CD1c-positive myeloid dendritic cell (primary cell): ENCODE data around the gene LZTS2.

Source experiments
- DNase-seq: peaks from one replicate; pipeline ENCODE4 v3.0.0-alpha.2; 2016; ENCODE audit errors: extremely low spot score

Gene LZTS2

DNA sequence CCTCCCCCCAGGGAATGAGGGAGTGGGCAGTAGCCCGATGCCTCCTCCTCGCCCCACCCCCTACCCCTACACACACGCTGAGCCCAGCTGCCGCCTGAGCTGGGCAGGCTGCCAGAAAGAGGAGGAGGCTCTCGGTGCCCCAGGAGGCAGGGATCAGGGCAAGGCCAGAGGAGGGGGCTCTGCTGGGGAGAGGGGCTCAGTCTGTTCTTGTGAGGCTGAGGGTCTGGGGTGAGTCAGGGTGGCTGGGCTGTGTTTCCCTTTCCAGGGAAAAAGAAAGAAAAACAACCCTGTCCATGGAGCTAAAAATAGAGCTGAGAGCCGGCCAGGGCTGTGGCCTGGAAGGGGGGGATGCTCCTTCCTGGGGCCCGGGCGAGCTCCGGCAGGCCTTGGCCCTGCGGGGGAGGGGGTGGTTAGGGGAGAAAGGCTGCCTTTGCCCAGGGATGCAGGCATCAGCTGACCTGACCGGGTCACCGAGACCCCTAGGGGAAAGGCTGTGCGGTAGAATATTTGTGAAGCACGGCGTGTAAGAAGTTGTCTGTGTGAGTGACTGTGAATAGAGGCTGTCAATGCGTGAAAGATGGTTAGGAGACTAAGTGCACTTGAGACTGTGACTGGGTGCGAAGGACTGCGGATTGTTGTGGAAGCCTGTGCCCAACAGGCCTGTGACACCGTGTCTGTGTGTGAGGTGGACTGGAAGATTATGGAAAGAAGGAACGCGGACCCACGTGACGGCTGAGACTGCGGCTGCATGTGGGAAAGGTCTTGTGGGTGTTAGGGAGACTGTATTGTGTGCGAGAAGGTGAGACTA, 1.2 kb upstream of the LZTS2 start:
- peak; percentile 64 for DNase-seq

DNA sequence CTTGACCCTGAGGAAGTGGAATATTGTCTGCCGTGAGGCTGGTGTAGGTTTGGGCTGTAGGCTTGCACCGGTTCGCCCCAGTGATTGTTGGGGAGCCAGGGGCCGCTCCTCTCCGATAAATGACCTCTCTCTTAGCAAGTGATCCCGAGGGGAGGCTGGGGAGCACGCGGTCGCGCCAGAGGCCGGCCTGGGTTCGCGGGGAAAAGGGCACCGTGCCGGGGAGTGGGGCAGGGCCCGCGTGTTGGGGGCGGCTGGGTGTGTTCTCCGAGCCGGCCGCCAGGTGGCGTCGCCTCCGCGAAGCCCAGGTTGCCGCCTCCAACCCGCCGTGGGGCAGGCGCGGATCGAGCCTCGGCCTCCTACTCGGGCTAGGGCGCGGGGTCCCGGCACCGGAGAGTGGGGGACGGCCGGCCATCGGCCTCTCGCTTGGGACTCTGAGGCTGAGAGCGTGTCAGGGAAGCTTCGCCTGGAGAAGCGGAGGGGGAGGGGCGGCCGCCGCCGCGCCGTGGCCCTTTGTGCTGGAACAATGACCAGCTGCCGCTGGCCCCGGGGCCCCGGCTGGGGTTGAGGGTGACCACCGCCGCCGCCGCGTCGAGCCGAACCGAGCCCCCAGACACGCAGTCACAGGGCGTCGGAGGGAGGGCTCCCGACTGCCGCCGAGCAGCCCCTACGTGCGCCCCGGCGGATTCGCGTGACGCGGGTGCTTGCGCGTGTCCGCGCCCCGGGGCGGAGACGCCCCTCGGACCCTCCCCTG, 442 bp upstream of the LZTS2 start:
- DNase-seq: peak; percentile 84

DNA sequence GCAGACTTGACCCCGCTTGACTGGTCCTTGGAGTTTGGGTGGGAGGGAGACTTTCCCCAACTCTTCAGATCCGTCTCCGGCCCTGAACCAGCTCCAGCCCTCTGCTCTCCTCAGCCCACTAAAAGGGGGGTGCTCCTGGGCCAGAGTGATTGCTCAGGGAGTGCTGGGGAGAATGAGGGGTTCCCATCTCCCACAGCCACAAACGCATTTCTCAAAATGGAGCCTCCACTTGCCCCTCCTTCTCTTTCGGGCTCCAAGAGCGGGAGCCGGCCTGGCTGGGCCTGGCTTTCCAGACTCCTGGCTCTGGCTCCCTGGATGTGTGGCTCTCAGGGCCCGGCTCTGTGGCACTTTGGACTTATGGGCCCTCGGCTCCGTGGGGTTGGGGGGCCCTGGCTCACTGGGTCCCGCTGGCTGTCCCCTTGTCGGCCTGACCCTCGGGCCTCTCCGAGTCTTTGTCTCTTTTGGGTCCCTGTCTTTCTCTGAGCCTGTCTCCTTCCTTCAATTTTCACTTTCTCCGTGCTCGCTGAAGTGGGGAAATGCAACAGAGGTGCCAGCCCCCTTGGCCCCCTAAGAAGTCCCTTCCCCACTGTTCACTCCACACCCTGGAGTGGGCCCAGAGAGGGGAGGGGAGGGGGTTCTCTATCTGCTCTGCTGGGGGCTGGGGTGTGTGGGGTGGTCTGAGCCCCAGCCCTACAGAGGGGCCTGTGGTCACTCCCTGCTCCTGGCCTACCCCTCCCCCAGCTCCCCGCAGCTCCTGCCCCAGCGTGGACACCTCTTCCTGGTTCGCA, 713 bp downstream of the LZTS2 start:
- DNase-seq: no peak

DNA sequence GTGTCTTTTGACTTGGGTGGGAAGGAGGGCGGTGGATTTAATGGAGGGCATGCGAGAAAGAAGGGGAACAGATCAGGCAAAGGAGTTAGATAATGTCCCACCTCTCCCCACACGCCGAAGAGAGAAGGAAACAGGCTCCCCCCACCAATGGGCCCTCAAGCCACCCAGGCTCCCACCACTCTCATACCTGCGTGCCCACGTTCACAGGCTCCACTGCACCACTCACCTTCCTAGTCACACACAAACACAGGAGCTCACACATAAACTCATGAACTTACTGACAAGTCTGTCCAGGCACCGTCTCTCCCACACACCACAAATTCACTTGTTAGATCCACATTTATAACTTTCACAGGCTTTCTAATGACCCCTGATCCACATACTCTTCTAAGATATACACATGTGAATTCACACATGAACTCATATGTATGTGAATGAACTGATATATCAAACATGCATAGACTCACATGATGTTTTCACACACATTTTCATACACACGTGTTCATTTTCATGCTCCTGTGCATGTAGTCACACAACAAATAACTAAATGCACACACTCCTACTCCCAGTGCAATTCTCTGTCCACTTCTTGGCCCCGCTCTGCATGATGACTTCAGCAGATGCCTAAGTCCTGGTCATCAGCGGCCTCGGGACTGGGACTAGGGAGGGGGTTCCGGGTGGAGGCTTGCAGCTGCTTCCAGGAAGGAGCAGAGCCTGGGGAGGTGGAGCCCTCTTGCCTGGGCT, 1.5 kb downstream of the LZTS2 start:
- peak; percentile 25 for DNase-seq

DNA sequence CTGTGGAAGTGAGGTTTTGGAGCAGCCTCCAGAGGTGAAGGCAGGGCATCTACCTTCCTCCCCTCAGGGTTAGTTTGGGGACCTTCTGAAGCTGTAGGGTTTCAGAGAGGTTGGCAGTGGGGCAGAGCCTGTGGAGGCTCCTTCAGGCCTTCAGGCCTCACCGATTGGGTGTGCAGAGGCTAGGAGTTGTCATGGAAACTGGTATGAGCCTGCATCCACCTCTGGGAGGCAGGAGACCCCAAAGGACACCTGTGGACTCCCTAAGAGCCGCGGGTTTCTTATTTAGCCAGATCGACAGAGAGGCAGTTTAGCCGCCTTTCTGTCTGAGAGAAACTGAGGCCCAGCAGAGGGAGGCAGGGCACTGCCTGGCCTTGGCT, 2.0 kb downstream of the LZTS2 start:
- DNase-seq: no peak

DNA sequence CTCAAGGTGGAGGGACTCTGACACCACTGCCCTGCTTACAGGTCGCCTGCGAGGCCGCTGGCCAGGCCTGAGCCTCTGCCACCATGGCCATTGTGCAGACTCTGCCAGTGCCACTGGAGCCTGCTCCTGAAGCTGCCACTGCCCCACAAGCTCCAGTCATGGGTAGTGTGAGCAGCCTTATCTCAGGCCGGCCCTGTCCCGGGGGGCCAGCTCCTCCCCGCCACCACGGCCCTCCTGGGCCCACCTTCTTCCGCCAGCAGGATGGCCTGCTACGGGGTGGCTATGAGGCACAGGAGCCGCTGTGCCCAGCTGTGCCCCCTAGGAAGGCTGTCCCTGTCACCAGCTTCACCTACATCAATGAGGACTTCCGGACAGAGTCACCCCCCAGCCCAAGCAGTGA, 2.8 kb downstream of the LZTS2 start:
- DNase-seq: no peak

DNA sequence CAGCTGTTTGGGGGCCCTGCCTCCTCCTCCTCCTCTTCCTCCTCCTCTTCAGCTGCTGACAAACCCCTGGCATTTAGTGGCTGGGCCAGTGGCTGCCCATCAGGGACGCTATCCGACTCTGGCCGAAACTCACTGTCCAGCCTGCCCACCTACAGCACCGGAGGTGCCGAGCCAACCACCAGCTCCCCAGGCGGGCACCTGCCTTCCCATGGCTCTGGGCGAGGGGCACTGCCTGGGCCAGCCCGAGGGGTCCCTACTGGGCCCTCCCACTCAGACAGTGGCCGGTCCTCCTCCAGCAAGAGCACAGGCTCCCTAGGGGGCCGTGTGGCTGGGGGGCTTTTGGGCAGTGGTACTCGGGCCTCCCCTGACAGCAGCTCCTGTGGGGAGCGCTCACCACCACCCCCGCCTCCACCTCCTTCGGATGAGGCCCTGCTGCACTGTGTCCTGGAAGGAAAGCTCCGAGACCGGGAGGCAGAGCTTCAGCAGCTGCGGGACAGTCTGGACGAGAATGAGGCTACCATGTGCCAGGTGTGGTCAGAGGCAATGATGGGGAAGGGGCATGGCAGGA, 4.1 kb downstream of the LZTS2 start:
- no peak for DNase-seq

DNA sequence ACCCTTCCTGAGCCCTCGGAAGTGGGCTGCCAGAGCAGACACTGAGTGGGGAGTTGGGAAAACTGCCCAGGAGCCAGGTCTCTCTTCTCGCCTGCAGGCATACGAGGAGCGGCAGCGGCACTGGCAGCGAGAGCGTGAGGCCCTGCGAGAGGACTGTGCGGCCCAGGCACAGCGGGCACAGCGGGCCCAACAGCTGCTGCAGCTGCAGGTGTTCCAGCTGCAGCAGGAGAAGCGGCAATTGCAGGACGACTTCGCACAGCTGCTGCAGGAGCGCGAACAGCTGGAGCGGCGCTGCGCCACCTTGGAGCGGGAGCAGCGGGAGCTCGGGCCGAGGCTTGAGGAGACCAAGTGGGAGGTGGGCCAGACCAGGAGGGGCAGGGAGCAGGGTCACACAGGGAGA, 5.8 kb downstream of the LZTS2 start:
- DNase-seq: no peak

DNA sequence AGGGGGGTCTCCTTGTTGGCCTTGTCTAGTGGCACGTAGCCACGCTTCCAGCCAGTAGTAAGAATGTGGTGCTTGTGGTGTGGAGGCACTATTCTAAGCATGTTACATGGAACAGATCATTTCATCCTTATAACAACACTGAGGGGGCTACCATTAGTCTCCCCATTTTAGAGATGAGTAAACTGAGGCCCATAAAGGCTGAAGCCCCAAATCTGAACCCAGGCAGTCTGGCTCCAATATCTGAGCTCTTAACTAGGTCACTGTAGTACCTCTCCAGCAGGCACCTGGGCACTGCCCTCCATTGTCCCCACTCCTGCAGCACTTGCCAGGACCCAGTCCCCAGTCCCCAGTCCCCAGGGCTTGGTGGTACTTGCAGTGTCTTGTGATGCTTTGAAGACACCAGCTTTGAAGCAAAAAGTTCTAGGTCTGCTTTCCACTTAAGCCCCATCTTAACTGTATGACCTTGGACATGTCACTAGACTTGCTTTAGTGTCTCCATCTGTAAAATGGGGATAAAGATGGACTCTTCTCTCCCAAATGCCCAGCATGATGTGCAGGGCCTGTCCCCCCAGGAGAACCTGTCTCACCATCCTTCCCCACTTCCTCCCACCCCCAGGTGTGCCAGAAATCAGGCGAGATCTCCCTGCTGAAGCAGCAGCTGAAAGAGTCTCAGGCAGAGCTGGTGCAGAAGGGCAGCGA, 6.4 kb downstream of the LZTS2 start:
- no peak for DNase-seq

DNA sequence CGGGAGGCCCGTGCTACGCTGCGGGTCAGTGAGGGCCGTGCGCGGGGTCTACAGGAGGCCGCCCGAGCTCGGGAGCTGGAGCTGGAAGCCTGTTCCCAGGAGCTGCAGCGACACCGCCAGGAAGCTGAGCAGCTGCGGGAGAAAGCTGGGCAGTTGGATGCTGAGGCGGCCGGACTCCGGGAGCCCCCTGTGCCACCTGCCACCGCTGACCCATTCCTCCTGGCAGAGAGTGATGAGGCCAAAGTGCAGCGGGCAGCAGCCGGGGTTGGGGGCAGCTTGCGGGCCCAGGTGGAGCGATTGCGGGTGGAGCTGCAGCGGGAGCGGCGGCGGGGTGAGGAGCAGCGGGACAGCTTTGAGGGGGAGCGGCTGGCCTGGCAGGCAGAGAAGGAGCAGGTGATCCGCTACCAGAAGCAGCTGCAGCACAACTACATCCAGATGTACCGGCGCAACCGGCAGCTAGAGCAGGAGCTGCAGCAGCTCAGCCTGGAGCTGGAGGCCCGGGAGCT, 7.0 kb downstream of the LZTS2 start:
- no peak for DNase-seq

DNA sequence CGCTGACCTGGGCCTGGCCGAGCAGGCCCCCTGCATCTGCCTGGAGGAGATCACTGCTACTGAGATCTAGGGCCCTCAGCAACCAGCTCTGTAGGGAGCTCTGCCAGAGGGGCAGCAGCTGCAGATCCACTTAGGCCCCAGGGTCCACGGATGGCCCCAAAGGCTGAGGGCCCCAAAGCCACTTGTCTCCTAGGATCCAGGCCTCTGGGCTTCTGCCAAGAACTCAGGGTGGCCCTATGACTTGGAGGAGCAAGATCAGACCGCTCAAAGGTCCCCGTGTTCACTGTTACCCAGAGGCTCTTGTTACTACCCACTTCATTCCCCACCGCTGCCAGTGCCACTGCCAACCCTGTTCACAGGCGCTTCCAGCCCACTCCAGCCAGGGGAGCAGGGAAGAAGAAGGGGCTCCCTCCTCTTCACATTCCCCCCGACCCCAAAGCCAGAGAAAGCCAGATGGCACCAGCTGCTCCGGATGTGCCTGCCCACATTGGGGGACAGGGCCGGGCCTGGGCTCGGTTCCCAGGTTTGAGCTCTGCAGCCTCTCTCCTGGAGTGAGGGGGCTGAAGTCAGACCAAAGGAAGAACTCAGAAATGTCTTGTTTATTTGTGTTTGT, 7.6 kb downstream of the LZTS2 start:
- DNase-seq: no peak

DNA sequence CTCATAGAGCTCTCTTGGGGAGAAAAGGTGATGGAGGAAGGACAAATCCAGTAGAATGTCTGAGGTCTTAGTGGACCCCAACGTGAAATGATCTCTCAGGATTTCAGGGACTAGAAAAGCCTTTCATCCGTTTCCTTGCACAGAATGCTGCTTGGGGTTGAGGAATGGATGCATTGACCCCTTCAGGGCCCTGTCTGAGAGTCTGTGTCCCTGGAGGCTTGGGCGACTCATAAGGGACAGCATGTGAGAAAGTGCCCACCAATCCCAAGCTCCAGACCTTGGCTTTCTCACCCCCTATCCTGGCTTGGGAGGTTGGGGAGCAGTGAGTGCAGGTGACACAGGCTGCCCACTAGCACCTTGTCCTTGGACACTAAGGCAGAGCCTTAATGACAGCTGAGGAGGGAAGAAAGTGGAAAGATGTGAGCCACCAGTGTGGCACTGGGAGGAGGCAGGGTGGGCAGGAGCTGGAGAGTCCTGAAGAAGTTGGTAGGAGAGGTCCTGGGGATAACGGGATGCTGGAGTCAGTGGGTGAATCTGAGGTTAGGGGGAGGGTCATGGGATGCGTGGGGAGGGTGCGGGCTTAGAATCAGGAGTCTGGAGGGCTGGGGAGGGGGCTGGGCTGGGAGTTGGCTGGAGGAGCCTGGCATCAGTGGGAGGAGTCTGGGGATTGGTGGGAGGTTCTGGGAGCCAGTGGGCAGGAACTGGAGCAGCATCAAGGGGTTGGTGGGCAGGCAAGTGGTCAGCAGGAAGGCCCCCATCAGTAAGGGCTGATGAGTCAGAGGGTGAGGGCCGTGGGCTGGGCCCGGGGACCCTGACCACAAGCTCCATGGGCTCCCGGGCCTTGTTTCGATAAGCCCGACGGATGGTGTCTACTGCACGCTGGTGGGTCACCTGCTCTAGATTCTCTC, 8.6 kb downstream of the LZTS2 start:
- DNase-seq: no peak

DNA sequence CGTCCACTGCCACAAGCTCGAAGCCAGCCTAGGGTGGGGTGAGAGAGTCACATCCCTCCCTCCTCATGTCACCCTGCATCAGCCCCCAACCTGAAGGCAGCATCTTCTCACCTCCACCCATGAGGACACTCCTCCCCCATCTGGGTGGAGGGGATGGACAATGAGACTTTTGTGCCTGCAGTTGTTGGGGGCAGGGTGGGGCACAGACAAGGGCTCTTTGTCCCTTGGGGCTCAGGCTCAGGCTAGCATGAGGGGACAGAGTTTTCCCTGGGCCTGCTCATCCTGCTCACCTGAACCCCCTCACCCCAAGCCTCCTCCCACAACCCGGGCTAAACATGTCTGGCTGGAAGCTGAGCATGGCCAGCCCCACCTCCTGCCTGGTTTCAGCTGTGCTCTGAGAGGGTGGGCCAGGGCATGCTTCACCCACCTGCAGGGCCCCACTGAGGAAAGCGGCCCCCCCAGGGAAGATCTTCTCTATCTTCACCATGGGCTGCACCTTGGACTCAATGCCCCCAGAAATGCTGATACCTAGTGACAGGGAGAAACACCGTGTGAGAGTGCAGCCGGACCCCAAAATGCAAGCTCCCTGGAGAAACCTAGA, 9.3 kb downstream of the LZTS2 start:
- no peak for DNase-seq

DNA sequence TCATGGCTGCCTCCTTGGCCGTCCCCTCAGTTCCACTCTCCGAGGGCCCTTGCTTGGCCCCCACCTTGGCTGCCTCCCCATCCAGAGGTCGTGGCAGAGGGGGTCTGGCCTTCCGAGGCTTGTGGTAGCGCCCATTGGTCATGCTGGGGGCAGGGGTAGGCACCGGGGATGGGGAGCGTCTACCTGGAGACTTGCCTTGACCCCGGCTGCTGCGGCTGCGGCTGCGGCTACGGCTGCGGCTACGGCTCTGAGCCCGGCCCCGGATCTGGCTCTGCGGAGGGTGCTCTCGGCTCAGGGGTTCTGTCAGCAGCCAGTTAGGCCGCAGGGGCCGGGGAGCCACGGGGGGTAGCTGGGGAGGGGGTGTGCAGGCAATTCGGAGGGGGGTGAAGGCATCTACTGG, 10.7 kb downstream of the LZTS2 start:
- no peak for DNase-seq

DNA sequence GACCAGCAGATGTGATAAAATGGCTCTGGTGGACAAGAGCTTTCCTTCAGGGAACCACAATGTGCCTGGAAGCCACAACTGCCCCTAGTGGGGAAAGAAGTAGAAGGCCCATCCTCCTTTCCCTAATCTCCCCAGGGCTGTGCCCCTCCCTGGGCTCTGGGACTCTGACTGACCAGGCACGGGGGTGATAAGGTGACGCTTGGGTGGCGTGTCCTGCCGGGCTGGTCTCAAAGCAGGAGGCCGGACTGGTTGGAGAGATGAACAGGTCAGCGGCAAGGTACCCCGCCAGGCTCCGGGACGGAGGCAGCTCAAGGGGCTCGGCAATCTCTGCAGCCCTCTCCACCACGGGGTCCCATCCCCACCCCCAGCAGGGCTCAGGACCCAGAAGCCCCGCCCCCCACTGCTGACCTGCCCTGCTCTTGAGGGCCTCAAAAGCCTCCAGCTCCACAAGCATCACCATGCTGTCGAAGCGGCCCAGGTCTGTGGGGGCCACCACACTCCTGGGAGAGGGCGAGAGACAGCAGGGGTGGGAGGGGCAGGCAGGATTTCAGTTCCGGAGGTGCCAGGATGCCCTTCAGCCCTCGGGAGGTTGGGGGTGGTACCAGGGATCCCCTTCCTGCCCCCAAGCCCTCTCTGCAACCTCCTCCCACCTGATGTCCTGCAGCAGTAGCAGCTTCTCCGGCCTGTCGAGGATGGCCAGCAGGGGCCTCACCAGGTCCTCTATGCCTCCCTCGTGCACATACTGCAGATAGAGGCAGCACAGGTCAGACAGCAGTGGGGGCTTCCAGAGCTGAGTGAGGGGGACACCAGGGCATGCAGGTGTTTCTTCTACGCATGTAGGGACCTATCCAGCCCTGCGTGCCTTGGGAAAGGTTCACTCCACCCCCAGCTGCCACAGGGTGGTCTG, 12.2 kb downstream of the LZTS2 start:
- DNase-seq: no peak

DNA sequence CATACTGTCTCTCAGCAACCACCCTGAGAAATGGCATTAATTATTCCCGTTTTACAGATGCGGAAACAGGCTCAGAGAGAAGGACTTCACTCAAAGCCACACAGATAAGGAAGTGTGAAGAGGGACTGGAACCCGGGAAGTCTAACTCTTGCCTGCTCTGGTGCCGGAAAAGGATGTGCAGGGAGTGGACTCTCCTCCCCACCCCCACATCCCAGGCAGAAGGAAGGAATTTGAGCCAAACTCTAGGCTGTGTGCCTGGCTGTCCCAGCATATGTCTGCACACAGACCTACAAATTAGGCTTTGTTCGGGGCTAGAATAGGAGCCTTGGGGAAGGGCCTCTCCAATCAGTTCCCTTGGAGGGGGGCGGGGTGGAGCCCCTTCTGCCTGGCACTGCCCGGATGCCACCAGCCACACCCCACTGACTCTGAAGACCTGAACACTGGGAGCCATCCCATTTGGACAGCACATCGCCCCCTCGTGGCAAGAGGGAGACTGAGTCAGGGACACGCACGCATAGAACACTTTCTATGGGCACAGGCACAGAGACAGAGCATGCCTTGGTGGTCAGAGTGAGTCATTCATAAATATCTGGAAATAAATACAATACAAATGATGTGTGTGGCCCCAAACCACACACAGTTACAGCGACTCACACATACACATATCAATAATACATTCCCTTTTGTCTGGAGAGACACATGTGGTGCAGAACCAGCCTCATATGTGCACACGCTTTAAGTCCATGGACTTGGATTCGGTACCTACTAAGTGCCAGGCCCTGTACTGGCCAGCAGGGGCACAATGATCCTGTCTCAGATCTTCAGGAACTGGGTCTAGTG, 13.1 kb downstream of the LZTS2 start:
- peak; percentile 78 for DNase-seq

DNA sequence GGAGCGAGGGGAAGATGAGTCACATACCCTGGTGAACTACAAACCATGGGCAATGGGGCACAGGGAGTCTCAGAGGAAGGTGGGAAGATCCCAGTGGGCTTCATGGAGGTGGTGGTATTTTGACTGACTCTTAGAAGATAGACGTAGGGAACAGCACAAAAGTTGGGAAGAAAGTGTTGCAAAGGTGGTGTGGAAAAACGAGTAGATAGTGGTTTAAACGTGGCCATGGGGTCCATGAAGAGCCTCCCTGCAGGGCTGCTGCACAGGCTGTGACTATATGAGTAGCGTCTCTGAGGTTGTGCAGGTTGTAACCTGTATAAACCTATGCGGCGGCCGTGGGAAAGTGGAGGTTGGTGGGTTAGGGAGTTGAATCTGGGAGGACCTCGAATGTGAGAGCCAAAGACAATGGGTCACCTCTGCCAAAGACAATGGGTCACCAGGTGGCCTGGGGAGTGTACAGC, 13.8 kb downstream of the LZTS2 start:
- no peak for DNase-seq
